Lower leg skin (tissue), 3 donors: ENCODE results near the gene RAP1GAP.

ENCODE experiments used
- CTCF ChIP-seq, 3 donors: fragments of 450-650 bp; IDR thresholded peaks; one replicate each; pipeline ENCODE4 v1.5.1; 2016; ENCODE audit warnings: antibody characterized with exemption in 3 of 3, mild to moderate bottlenecking in 3 of 3, moderate library complexity in 2 of 3
- POLR2A ChIP-seq, 2 donors: fragments of 450-650 bp; IDR thresholded peaks; one replicate each; pipeline ENCODE4 v1.6.1; 2016 to 2017; ENCODE audit warnings: antibody characterized with exemption in 2 of 2, mild to moderate bottlenecking in 1 of 2, moderate library complexity in 1 of 2

DNA sequence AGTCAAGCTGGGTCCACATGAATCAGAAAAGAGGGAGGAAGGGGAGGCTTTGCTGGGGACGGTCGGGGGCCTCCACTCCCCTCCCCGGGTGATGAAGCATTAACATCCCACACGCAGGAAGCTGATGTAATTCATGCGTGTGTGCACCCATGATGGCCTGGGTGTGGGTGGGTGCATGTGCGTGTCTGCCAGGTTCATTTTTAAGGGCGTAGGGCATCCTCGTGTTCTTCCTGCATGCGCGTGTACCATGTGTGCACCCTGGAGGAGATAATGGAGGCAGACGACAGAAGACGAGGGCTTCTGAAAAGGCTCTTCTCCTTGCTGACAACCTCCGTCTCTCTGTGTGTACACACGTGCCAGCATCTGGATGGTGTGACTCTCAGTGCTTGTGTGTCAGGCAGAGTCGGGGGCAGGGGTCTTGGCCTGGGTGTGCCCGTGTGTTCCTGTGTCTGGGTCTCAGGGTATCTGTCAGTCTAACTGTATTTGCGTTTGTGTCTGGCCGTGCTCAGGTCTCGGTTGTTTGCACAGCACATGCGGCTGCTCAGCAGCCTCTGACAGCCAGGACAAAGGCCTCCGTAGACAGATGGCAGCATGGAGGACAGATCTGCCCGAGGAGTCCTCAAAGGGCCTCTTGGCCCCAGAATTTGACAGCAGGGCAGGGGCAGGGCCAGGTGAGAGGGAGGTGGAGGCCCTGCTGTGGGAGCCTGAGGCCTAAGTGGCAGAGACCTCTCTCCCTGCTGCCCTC is 2.4 kb downstream of the RAP1GAP start:
- TF ChIP-seq CTCF (IDR thresholded peaks at IDR 0.05), result no peak
- TF ChIP-seq POLR2A (IDR thresholded peaks at IDR 0.05), result no peak
